PC-3 (cell line): ENCODE results near the gene ASTN2. TPM values are rescaled to one million over a fixed set of nuclear protein-coding genes. Genes with fewer than 3 reads are reported as not detected.

Source experiments
- ATAC-seq: fragments of 200-7000 bp; cut with Tn5 transposase; 2 replicates; pipeline ENCODE4 v1.9.1; 2020; ENCODE audit warnings: mild to moderate bottlenecking, moderate library complexity
- BruUV-seq: library from RNA; stranded (reverse); fragments of 400-500 nt; replicated peaks from 2 replicates; lab custom pipeline; 2021; lab: Mats Ljungman, UMichigan
- CTCF ChIA-PET: fragments of 300-600 bp; sonication (Branson Sonifier 250); formaldehyde crosslinking; loops from one replicate; lab custom pipeline; 2022; ENCODE audit warnings: antibody characterized with exemption; lab: Charles Lee
- POLR2A ChIA-PET: fragments of 300-600 bp; sonication (Branson Sonifier 250); formaldehyde crosslinking; loops from one replicate; lab custom pipeline; 2022; ENCODE audit warnings: antibody characterized with exemption; ENCODE audit not compliant: unreplicated experiment; lab: Charles Lee
- DNase-seq: peaks from one replicate; pipeline ENCODE4 v3.0.0-alpha.2; 2015
- H2AFZ ChIP-seq: fragments of 300-600 bp; sonication (generic); 2 replicates; pipeline ENCODE4 v1.6.0; 2016; ENCODE audit warnings: antibody characterized with exemption, low read length
- H3F3A ChIP-seq: fragments of 300-600 bp; sonication (generic); one replicate; pipeline ENCODE4 v1.6.0; 2017; ENCODE audit warnings: antibody characterized with exemption, low read length, control low read depth, mild to moderate bottlenecking; ENCODE audit not compliant: unreplicated experiment
- H3K27ac ChIP-seq: fragments of 300-600 bp; sonication (generic); 2 replicates; pipeline ENCODE4 v1.5.1; 2016; ENCODE audit warnings: mild to moderate bottlenecking, low read length
- H3K27me3 ChIP-seq: fragments of 300-600 bp; sonication (generic); 2 replicates; pipeline ENCODE4 v1.6.1; 2016; ENCODE audit warnings: low read length, mixed read lengths
- H3K36me3 ChIP-seq: fragments of 300-600 bp; sonication (generic); 2 replicates; pipeline ENCODE4 v1.6.1; 2016; ENCODE audit warnings: low read depth, mixed run types, low read length, mixed read lengths
- H3K4me1 ChIP-seq: fragments of 300-600 bp; sonication (generic); 2 replicates; pipeline ENCODE4 v1.5.1; 2016; ENCODE audit warnings: low read length; ENCODE audit not compliant: insufficient read depth
- H3K4me2 ChIP-seq: fragments of 300-600 bp; sonication (generic); 2 replicates; pipeline ENCODE4 v1.6.0; 2016; ENCODE audit warnings: low read length
- H3K4me3 ChIP-seq: fragments of 300-600 bp; sonication (generic); 2 replicates; pipeline ENCODE4 v1.5.1; 2016; ENCODE audit warnings: mild to moderate bottlenecking, low read length, mixed read lengths
- H3K79me2 ChIP-seq: fragments of 300-600 bp; sonication (generic); 2 replicates; pipeline ENCODE4 v1.6.1; 2017; ENCODE audit warnings: low read length, mixed read lengths
- H3K9ac ChIP-seq: fragments of 300-600 bp; sonication (generic); 2 replicates; pipeline ENCODE4 v1.6.0; 2016; ENCODE audit warnings: mild to moderate bottlenecking, low read length
- H3K9me2 ChIP-seq: fragments of 300-600 bp; sonication (generic); replicated peaks from 2 replicates; pipeline ENCODE4 v1.6.1; 2016; ENCODE audit warnings: mixed run types, low read length, mixed read lengths
- H3K9me3 ChIP-seq: fragments of 300-600 bp; sonication (generic); 2 replicates; pipeline ENCODE4 v1.6.1; 2016; ENCODE audit warnings: low read length, mixed read lengths
- H4K20me1 ChIP-seq: fragments of 300-600 bp; sonication (generic); 2 replicates; pipeline ENCODE4 v1.6.1; 2016; ENCODE audit warnings: low read length, mixed read lengths
- EZH2 ChIP-seq: fragments of 300-600 bp; sonication (generic); IDR thresholded peaks from one replicate; pipeline ENCODE4 v1.6.1; 2017; ENCODE audit warnings: antibody characterized with exemption, mild to moderate bottlenecking, low read length; ENCODE audit not compliant: unreplicated experiment
- EZH2phosphoT487 ChIP-seq: fragments of 300-600 bp; sonication (generic); IDR thresholded peaks from 2 replicates; pipeline ENCODE4 v1.6.1; 2018; ENCODE audit warnings: mild to moderate bottlenecking, antibody characterized with exemption, low read length, borderline replicate concordance
- intact Hi-C: fragments of 100-400 bp; cut with micrococcal nuclease; formaldehyde crosslinking; loops from 2 replicates; pipeline ENCODE4 v1.9.0; 2023
- total RNA-seq: library from RNA; depleted of rRNA; stranded (reverse); fragments of >200 nt; gene quantifications from 2 replicates; pipeline ENCODE4 v1.2.3, GENCODE V29; 2014
- TF ChIP-seq, protein P1 (sequence below): fragments of 300-600 bp; sonication (generic); conservative IDR thresholded peaks from 2 replicates; pipeline ENCODE4 v1.5.1; 2017; ENCODE audit warnings: antibody characterized with exemption, low read depth, mild to moderate bottlenecking, low read length

Gene ASTN2
- total RNA-seq, 1 experiment from 2014 or later = 3.5 TPM

DNA sequence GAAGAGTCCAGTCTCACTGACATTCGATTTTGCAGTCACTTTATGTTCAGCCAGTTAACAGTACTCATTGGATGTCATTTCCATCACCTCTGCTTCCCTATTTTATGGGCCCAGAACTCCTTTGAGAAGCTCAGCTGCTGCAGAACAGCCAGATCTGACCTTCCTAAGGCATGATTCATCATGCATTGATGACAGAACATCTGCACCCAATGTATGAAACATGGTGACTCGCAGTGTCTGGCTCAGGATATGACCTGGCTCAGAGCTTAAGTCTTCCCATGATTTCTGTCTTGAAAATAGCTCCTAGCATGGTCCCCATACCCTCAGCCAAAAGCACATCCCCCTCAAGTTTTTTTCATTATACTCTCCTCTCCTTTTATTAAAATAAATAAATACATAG lies 820.3 kb downstream of the ASTN2 start:
- H4K20me1 ChIP-seq = no peaks in the 10 kb centered on the region
- H3F3A ChIP-seq = no peaks in the 10 kb centered on the region
- intact Hi-C loops = no loop called here
- H3K4me2 ChIP-seq = no peak overlapping the region
- no peak overlapping the region for H3K4me3 ChIP-seq
- no peak overlapping the region for H2AFZ ChIP-seq
- H3K27ac ChIP-seq = no peak overlapping the region
- H3K27me3 ChIP-seq = no peaks in the 10 kb centered on the region
- ATAC-seq = peak; percentile 79
- H3K4me1 ChIP-seq = no peaks in the 10 kb centered on the region
- no peaks in the 10 kb centered on the region for H3K79me2 ChIP-seq
- POLR2A ChIA-PET = no interaction called here
- no peaks in the 10 kb centered on the region for H3K36me3 ChIP-seq
- no peak overlapping the region for H3K9ac ChIP-seq
- H3K9me3 ChIP-seq = no peaks in the 10 kb centered on the region
- peak; percentile 59 for DNase-seq
- BruUV-seq = no TSS peak
- no peaks in the 10 kb centered on the region for H3K9me2 ChIP-seq
- TF ChIP-seq, protein P1, sequence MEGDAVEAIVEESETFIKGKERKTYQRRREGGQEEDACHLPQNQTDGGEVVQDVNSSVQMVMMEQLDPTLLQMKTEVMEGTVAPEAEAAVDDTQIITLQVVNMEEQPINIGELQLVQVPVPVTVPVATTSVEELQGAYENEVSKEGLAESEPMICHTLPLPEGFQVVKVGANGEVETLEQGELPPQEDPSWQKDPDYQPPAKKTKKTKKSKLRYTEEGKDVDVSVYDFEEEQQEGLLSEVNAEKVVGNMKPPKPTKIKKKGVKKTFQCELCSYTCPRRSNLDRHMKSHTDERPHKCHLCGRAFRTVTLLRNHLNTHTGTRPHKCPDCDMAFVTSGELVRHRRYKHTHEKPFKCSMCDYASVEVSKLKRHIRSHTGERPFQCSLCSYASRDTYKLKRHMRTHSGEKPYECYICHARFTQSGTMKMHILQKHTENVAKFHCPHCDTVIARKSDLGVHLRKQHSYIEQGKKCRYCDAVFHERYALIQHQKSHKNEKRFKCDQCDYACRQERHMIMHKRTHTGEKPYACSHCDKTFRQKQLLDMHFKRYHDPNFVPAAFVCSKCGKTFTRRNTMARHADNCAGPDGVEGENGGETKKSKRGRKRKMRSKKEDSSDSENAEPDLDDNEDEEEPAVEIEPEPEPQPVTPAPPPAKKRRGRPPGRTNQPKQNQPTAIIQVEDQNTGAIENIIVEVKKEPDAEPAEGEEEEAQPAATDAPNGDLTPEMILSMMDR = no peak
- TF ChIP-seq EZH2phosphoT487 = no peak
- no peak for TF ChIP-seq EZH2
- CTCF ChIA-PET = no interaction called here

DNA sequence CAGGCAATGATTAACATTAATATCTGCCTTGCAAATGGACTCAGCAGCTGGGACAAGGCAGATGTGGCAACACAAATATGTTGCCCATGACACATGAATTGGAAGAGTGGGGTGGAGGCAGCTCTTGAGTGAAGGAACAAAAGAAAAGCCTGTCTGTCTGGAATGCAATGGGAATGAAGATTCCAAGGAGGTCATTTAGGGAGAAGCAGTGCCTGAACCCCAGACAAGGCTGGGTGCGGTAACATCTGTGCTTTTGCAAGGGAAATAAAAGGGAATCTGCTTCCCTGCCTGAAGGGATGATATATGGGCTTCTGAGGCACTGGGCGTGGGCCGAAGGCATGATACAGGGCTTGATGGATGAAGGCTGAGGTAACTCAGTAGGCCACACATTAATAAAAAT lies 821.9 kb downstream of the ASTN2 start:
- no peak for ATAC-seq
- Histone ChIP-seq H3F3A (no peaks in the 10 kb centered on the region), H3K9me3 (no peaks in the 10 kb centered on the region), H3K4me1 (no peaks in the 10 kb centered on the region), H3K4me2 (no peak overlapping the region), H4K20me1 (no peaks in the 10 kb centered on the region), H2AFZ (no peak overlapping the region), H3K27me3 (no peaks in the 10 kb centered on the region), H3K4me3 (no peak overlapping the region), H3K36me3 (no peaks in the 10 kb centered on the region), H3K9me2 (no peaks in the 10 kb centered on the region), H3K79me2 (no peaks in the 10 kb centered on the region), H3K9ac (no peak overlapping the region), H3K27ac (no peak overlapping the region)
- intact Hi-C loops = no loop called here
- no peak for TF ChIP-seq EZH2phosphoT487
- BruUV-seq = no TSS peak
- POLR2A ChIA-PET = no interaction called here
- CTCF ChIA-PET = no interaction called here
- DNase-seq = no peak

DNA sequence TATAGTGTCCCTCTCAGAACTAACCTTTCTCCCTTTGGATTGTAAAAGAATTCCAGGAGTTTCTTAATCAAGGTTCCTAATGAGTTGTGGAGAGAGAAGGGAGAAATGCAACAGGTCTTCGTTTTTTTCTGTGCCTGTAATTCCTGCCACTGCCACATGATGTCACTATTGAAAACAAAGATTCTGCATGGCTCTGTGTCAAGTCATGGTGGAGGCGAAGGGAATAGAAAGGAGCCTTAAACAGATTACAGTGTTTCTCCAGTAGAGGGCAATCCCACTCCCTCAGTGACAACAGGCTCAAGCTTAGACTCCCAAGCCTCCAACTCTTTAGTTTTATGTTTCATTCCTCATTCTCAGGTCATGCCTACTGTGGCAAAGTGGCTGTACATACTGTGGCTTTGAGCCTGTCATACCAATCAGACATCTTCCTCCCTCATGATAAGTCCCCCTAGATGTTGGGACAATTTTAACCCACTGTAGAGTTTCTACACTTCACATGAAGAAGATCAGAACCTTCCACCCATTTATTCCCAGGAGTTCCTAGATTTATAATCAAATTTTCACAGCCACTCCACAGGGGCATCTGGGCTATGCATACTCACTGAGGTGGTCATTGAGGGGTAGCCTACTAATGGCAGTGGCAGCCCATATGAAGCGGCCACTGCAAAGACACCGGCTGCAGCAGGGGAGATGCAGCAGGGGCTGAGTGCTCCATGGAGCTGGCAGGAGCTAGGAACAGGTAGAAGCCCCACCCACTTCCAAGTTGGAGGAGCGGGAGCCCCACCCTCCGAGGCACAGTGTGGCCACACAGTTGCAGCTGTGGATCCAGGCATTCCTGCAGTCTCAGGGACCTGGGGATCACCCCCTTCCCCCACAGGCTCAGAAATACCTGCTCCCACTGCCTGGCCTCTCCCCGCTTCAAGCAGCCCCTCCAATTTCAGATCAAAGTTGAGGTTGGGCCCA lies 825.2 kb downstream of the ASTN2 start:
- Histone ChIP-seq H3K4me1 (no peaks in the 10 kb centered on the region), H3K27ac (no peak overlapping the region), H3K9me3 (no peaks in the 10 kb centered on the region), H3K4me2 (no peak overlapping the region), H3K27me3 (no peaks in the 10 kb centered on the region), H3F3A (no peaks in the 10 kb centered on the region), H3K36me3 (no peaks in the 10 kb centered on the region), H3K9me2 (no peaks in the 10 kb centered on the region), H2AFZ (no peak overlapping the region), H3K9ac (no peak overlapping the region), H3K4me3 (no peak overlapping the region), H3K79me2 (no peaks in the 10 kb centered on the region), H4K20me1 (no peaks in the 10 kb centered on the region)
- ChIA-PET POLR2A (no interaction called here), CTCF (interaction anchor here (1.0 kb wide), 1 partner anchor 57 kb away, joined by 4 read pairs; no protein-coding TSS in a partner anchor)
- no peak for TF ChIP-seq EZH2
- TF ChIP-seq, protein P1 = peak; percentile 81
- TF ChIP-seq EZH2phosphoT487 = no peak
- DNase-seq (peak; percentile 76), ATAC-seq (peak; percentile 91)
- intact Hi-C loops = loop anchor here (1.0 kb wide), 2 partner anchors 58 to 72 kb away; no protein-coding TSS in a partner anchor
- no TSS peak for BruUV-seq
